ENCODE results near the gene TOLLIP.
"Not testable (repeated sequence)": the region's sequence is repeated elsewhere in the genome, so short reads cannot be mapped to it uniquely, and the experiment has no call there.

TOLLIP gene

DNA sequence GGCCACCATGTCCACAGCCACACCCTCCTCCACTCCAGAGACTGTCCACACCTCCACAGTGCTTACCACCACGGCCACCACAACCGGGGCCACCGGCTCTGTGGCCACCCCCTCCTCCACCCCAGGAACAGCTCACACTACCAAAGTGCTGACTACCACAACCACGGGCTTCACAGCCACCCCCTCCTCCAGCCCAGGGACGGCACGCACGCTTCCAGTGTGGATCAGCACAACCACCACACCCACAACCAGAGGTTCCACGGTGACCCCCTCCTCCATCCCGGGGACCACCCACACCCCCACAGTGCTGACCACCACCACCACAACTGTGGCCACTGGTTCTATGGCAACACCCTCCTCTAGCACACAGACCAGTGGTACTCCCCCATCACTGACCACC lies 64.9 kb downstream of the TOLLIP start:
- DNase-seq (ENCODE audit: low spot score), result not testable (repeated sequence)

DNA sequence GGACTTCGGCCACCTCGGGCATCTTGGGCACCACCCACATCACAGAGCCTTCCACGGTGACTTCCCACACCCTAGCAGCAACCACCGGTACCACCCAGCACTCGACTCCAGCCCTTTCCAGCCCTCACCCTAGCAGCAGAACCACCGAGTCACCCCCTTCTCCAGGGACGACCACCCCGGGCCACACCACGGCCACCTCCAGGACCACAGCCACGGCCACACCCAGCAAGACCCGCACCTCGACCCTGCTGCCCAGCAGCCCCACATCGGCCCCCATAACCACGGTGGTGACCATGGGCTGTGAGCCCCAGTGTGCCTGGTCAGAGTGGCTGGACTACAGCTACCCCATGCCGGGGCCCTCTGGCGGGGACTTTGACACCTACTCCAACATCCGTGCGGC lies 65.9 kb downstream of the TOLLIP start:
- not testable (repeated sequence) for DNase-seq (ENCODE audit: low spot score)

- not testable (repeated sequence) for DNase-seq (ENCODE audit: low spot score)
Measured at GRCh38 chr11:1242751-1243150, 66.7 kb downstream of the TOLLIP start.

DNA sequence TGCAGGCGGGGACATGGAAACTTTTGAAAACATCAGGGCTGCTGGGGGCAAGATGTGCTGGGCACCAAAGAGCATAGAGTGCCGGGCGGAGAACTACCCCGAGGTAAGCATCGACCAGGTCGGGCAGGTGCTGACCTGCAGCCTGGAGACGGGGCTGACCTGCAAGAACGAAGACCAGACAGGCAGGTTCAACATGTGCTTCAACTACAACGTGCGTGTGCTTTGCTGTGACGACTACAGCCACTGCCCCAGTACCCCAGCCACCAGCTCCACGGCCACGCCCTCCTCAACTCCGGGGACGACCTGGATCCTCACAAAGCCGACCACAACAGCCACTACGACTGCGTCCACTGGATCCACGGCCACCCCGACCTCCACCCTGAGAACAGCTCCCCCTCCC lies 67.1 kb downstream of the TOLLIP start:
- DNase-seq (ENCODE audit: low spot score), result no peak

DNA sequence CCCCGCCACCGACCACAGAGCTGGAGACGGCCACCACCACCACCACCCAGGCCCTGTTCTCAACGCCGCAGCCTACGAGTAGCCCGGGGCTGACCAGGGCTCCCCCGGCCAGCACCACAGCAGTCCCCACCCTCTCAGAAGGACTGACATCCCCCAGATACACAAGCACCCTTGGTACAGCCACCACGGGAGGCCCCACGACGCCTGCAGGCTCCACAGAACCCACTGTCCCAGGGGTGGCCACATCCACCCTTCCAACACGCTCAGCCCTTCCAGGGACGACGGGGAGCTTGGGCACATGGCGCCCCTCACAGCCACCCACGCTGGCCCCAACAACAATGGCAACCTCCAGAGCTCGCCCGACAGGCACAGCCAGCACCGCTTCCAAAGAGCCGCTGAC lies 67.7 kb downstream of the TOLLIP start:
- DNase-seq (ENCODE audit: low spot score), result no peak

DNA sequence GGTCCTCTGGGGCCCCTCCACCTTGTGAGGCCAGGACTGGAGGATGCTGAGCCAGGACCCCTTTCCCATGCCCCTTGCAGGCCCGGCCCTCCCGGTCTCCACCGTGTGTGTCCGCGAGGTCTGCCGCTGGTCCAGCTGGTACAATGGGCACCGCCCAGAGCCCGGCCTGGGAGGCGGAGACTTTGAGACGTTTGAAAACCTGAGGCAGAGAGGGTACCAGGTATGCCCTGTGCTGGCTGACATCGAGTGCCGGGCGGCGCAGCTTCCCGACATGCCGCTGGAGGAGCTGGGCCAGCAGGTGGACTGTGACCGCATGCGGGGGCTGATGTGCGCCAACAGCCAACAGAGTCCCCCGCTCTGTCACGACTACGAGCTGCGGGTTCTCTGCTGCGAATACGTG lies 68.7 kb downstream of the TOLLIP start:
- DNase-seq (ENCODE audit: low spot score), result no peak

GRCh38 chr11:1239596-1240205 lies 69.7 kb downstream of the TOLLIP start:
- no peak for DNase-seq (ENCODE audit: low spot score)

DNA sequence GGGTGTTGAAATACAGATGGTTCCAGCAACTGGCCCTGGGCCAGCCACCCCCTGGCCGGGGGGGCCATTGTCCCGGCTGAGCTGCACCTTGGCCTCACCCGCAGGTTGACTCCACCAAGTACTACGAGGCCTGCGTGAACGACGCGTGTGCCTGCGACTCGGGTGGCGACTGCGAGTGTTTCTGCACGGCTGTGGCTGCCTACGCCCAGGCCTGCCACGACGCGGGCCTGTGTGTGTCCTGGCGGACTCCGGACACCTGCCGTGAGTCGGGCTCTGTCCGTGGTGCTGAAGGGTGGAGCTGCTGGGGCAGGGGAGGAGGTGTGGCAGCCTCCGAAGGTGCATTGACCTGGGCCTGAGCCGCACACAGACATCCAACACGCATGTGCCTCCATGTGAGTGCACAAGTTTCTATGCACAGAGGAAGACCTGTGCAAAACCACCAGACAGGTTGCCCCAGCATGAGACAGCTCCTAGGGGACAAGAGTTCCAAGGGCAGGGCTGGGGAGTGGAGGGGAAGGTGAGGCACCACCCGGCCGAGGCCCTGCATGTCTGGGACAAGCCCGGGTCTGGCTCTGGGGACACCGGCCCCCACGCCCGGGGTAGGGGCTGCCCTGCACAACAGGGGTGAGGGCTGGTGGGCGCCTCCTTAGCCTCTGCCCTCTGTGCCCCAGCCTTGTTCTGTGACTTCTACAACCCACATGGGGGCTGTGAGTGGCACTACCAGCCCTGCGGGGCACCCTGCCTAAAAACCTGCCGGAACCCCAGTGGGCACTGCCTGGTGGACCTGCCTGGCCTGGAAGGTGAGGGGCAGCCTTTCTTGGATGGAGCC lies 70.5 kb downstream of the TOLLIP start:
- DNase-seq (ENCODE audit: low spot score), result no peak

- no peak for DNase-seq (ENCODE audit: low spot score)
Measured at GRCh38 chr11:1237851-1238250, 71.6 kb downstream of the TOLLIP start.

- no peak for DNase-seq (ENCODE audit: low spot score)
Measured at GRCh38 chr11:1237128-1237580, 72.3 kb downstream of the TOLLIP start.

GRCh38 chr11:1236316-1237127 lies 72.9 kb downstream of the TOLLIP start:
- no peak for DNase-seq (ENCODE audit: low spot score)

DNA sequence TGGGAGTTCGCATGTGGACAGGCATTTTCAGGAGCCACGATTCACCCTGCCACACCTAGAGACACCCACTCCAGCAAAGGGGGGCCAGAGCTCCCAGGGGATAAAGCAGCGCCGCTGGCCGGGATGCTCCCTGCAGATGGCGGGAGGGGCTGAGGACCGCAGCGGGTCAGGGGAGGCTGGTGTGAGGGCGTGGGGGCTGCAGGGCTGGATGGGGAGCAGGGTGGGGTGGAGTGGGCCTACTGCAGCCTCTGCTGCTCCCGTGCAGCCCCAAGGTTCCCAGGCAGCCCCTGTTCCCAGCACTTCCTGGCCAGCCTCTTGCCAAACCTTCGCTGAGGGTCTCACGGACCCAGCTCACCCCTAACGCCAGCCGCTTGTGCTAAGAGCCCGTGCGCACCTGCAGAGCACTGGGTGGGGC lies 73.5 kb downstream of the TOLLIP start:
- no peak for DNase-seq (ENCODE audit: low spot score)

- DNase-seq (ENCODE audit: low spot score), result no peak
Measured at GRCh38 chr11:1235306-1235900, 74.0 kb downstream of the TOLLIP start.

- DNase-seq (ENCODE audit: low spot score), result no peak
Measured at GRCh38 chr11:1234771-1235305, 74.6 kb downstream of the TOLLIP start.

DNA sequence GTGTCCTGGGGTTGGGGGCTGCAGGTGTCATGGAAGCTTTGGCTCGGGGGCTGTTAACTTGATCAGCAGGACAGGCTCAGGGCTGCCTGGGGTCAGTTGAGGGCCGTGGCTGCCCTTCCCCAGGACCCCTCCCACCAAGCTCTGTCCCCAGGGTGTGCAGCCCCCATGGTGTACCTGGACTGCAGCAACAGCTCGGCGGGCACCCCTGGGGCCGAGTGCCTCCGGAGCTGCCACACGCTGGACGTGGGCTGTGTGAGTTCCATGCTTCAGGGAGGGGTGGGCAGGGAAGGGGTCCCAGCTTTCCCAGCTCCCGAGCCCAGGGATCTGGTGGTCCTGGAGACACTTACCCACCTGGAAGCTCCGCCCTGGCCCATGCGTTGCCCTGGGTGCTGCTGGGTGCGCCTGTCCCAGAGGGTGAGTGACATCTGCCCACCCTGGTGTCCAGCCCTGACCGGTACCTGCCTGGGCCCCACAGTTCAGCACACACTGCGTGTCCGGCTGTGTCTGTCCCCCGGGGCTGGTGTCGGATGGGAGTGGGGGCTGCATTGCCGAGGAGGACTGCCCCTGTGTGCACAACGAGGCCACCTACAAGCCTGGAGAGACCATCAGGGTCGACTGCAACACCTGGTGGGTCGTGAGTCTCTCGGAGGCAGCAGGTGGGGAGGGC lies 75.2 kb downstream of the TOLLIP start:
- no peak for DNase-seq (ENCODE audit: low spot score)

DNA sequence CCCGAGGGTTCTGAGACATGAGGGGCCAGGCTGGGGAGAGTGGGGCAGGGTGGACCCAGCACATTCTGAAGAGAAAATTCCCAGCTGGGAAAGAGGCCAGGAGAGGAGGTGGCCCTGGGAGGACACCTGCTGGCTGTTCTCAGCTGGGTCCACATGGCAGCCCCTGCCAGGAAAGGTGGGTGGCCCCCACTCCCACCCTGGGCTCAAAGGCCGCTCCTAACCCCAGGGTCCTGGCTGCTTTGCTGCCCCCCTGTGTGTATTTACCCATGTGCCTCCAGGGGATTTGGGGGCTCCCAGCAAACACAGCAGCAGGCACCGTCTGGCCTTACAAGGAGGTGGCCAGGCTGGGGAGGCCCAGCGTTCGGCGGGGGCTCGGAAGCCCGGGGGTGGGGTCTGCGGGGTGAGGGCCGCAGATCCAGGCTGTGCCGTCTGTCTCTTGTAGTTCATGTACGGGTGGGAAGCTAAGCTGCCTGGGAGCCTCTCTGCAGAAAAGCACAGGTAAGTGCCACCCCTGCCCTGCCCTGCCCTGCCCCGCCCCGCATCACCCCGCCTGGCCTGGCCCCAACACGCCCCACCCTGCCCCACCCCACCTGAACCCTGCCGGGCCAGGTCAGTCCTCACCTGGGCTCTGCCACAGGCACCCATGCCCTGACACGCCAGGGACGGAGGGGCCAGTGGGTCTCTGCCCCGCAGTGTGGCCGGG lies 75.9 kb downstream of the TOLLIP start:
- DNase-seq (ENCODE audit: low spot score), result no peak

DNA sequence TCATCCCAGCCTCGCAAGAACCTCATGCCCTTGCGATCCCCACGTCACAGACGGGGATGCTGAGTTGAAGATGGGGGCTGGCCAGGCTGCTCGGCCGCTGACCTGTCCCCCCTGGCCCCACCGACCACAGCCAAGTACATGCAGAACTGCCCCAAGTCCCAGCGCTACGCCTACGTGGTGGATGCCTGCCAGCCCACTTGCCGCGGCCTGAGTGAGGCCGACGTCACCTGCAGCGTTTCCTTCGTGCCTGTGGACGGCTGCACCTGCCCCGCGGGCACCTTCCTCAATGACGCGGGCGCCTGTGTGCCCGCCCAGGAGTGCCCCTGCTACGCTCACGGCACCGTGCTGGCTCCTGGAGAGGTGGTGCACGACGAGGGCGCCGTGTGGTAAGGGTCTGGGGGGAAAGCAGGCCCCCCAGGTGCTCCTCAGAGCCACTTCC lies 76.5 kb downstream of the TOLLIP start:
- no peak for DNase-seq (ENCODE audit: low spot score)

- no peak for DNase-seq (ENCODE audit: low spot score)
Measured at GRCh38 chr11:1232021-1232882, 77.2 kb downstream of the TOLLIP start.

GRCh38 chr11:1231396-1232020 lies 77.9 kb downstream of the TOLLIP start:
- no peak for DNase-seq (ENCODE audit: low spot score)
